DMS 273 (cell line): ENCODE data around the gene TMCO2.
"Not testable (repeated sequence)": the region's sequence is repeated elsewhere in the genome, so short reads cannot be mapped to it uniquely, and the experiment has no call there.

Experiments used
- DNase-seq: peaks from one replicate; lab custom pipeline; 2025; ENCODE audit not compliant: unreplicated experiment; lab: John Stamatoyannopoulos, UW

The TMCO2 gene

DNA sequence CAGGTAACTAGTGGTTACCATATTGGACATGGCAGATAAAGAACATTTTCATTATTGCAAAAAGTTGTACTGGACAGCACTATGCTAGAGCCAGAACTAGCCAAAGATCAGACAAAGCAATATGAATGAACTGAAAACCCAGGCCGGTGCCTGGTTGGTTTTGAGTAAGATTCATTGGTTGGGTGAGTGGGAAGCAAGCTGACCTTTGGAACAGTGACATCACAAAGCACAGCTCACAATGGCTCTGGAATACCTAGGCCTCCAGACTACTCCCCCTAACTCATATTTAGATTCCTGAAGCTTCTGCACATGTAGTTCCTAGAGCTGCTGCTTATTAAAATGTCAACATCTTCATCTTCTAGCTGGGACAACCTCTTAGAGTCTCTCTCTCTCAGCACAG lies at the start of gene TMCO2:
Gene TMCO2 (plus strand): TSS at position 283 of the 400 bp plus-strand sequence. CDS start 57 bp downstream, at position 340.
- no peak for DNase-seq

DNA sequence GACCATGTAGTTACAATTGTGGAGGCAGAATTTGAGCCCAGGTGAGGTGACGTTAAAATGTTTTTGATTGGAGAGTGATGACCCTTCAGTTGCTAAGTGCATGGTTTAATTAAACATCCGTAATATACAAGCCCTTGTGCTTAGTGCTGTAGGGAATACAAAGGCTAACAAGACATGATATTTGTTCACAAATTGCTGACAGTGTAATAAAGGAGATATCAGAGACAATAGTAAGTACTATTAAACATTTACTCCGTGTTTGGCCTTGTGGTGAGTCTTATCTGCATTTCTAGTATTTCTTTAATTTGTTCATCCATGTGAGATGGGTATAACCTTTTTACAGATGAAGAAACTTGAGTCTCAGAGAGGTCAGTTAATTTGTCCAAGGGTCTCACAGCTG lies 48.6 kb upstream of the TMCO2 start:
- no peak for DNase-seq

DNA sequence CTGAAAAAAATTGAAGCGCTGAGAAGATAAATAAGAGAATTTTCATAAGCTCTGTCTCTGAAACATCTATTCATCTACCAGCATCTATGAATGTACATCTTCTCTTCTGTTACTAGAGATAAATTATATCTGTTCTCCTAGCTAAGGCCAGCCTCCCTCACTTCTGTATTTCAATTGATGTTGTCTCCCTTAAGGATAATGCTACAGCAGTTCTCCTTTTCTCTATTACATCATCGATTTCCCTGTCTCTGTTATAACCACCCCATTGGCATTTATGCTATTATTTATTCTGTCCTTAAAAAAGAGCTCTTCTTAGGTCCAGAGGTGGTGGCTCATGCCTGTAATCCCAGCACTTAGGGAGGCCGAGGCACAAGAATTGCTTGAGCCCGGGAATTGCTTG lies 42.9 kb upstream of the TMCO2 start:
- no peak for DNase-seq

DNA sequence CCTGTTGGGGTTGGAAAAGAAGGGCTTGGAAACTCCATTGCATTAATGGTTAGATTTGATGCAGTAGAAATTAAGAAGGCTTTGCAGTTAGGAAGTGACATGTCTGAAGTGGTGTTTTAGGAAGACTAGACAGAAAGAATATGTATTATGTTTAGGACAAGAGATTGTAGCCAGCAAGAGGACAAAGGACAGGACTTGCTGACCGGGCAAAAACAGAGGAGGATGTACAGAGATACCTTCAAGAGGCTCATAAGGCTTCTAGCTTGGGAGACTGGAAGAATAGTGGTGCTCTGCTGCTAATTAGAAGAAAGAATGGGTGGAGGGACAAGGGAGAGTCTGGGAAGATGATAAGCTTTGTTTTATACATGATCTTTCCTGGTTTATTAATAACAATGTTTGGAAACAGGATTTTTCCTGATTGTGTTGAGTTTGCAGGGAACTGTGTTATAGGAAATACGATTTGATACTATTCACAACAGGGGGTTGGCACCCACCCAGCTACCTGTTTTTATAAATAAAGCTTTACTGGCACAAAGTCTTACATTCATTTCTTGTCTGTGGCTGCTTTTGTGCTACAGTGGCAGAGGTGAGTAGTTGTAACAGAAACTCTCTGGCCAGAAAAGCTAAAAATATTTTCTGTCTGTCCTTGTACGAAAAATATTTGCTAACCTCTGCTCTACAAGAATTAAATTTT lies 37.1 kb upstream of the TMCO2 start:
- peak; percentile 85 for DNase-seq

DNA sequence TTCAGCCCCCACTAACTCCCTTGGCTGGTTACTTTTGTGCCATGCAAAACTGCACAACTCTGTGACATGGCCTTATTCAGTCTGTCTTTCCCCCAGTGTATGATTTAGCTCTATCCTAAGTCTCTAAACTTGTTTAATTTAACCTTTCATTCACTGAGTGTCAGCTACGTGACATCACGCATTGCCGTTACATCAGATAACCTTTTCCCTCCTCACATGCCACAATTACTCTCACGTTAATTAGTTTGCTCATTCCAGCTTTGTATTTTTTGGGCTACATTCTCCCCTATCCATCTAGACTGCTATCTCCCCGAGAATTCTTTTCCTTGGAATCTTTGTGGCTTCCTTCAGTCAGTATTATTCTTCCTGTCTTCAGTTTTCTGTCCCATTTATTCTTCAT lies 29.4 kb upstream of the TMCO2 start:
- no peak for DNase-seq

DNA sequence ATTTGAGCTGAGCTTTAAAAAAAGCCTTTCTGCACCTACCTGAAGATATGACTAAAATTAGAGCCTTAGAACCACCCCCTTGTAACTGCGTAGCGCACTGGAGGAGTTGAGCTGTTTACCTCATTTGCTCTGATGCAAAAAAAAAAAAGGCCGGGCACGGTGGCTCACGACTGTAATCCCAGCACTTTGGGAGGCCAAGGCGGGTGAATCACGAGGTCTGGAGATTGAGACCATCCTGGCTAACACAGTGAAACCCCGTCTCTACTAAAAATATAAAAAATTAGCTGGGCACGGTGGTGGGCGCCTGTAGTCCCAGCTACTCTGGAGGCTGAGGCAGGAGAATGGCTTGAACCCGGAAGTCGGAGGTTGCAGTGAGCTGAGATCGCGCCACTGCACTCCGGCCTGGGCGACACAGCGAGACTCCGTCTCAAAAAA lies 26.2 kb upstream of the TMCO2 start:
- not testable (repeated sequence) for DNase-seq

DNA sequence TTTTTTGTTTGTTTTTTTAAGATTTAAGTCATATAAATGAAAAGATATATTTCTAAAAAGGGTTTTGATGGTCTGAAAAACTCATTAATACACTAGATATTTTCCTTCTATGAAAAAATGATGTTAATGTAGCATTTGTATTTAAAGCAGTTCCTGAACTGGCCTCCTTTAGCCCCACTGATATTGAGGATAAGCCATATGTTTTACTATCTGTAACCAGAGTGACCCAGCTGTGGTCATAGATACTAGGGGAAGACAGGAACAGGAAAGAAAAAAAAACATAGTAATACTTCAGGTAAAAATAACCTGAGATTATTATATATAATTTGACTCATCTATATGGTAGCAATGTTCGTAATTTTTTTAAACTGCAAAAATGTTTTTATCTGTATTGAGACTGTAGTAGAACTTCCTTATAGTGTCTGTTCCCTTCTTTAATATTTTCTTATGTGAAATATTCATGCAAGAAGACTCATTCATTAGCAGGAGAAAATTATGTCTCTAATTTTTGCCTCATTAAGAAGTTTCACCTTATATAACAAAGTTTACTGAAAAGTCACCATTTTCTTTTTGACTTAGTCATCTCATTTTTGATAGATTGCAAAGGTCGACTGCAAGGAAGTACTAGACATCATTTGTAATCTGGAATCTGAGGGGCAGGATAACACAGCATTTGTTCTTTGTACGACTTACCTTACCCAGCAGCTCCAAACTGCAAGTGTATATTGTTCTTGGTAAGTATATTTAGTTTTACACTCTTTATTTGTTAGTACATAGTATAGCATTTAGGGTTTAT lies 25.6 kb upstream of the TMCO2 start:
- DNase-seq: no peak

DNA sequence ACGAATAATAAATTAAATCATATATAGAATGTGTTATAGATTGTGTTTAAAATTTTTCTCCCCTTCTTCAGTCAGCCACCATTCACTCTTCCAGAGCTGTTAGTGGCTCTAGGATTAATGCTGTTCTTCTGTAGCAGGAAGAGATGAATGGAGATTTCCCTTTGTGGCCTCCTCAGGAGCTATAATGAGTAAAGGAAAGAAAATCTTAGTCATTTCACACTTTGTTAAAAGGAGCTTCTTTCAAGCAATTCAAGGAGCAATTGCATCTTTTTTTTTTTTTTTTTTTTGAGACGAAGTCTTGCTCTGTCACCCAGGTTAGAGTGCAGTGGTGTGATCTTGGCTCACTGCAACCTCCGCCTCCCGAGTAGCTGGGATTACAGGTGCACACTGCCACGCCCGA lies 23.7 kb upstream of the TMCO2 start:
- no peak for DNase-seq

DNA sequence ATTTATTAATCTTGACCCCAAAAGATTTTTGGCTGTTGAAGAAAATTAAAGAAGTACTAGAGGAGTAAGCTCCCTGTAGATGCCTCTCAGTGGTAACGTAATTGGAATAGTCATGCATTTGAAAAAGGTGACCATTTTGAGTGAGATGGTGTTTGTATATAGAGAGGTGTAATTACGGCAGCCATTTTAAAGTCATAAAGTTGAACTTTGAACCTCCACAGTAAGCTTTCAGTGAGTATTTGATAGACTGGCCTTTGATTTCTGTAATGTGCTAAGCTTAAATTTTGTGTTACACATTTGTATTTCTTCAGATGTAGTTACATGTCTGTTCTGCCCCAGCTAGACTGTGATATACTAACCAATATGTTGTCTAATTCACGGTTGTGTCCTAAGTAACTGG lies 21.5 kb upstream of the TMCO2 start:
- no peak for DNase-seq

DNA sequence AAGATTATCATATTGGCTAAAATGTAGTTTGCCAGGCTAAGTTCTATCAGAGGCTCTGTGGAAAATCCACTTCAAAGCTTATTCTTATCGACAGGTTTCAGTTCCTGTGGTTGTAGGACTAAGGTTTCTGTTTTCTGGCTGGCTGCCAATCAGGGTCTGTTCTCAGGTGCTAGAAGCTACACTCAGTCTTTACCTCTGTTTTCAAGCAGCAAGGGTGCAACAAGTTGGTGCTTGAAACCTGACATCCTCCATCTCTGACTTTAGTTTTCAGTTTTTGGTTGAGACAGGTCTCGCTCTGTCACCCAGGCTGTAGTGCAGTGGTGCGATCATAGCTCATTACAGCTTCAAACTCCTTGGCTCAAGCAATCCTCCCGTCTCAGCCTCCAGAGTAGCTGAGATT lies 15.3 kb upstream of the TMCO2 start:
- DNase-seq: peak; percentile 89

DNA sequence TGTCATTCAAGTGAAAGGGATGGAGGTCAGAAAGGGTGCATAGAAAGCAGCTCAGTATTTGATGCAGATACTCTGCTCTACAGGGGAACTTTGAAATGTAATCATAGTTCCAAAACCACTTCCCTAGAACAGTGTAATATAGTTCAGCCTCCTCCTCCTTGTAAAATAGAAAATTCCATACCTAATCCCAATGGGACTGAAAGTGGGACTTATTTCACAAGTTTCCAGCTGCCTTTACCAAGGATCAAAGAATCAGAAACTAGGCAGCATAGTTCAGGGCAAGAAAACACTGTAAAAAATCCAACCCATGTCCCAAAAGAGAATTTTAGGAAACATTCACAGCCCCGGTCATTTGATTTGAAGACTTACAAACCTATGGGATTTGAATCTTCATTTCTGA lies 8.1 kb upstream of the TMCO2 start:
- no peak for DNase-seq

DNA sequence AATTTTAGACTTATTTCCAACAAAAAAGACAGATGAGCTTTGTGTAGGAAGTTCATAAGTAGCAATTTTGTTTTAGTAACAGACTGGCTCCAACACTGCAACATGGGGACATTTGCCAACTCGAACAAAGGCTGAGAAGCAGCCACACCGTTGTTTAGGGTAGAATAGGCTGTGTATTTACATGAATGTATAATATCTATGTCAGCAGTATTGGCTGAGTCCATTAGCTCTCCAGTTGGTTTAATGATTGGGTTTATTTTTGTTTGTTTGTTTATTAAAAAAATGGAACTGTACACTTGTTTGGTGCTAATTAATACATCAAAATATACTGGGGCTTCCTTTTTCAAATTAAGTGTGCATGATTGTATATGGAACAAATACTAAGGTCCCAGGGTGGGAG lies 7.3 kb upstream of the TMCO2 start:
- DNase-seq: no peak

DNA sequence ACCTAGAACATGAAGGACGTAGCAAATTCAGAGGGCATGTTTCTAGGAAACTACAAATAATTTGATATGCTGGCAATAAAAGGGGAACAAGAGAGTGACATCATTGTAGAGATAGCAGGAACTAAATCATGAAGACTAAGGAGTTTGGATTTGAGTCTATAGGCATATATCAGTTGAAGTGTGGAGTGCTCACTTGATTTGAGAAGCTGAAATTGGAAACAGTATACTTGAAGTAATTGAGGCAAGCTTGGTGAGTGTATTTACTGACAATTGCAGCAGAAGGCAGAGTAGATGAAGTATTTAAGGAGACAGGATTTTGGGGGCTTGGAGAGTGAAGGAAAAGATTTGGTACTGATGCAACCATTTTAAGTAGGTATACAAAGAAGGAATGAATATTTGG lies 6.4 kb upstream of the TMCO2 start:
- DNase-seq: no peak

DNA sequence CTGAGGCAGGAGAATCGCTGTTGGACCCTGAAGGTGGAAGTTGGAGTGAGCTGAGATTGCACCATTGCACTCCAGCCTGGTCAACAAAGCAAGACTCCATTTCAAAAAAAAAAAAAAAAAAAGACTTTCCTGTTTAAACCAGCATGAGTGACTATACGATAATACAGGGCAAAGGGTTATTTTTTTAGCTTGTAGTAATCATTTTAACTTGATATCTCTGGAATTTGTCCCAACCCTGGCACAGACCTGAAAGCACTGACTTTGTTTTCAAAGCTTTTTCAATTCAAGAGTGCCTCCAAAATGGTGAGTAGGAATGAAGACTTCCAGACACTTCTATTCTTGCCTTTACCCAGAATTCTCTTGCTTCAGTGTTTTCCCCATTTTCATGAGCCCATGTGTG lies 4.4 kb upstream of the TMCO2 start:
- DNase-seq: no peak

DNA sequence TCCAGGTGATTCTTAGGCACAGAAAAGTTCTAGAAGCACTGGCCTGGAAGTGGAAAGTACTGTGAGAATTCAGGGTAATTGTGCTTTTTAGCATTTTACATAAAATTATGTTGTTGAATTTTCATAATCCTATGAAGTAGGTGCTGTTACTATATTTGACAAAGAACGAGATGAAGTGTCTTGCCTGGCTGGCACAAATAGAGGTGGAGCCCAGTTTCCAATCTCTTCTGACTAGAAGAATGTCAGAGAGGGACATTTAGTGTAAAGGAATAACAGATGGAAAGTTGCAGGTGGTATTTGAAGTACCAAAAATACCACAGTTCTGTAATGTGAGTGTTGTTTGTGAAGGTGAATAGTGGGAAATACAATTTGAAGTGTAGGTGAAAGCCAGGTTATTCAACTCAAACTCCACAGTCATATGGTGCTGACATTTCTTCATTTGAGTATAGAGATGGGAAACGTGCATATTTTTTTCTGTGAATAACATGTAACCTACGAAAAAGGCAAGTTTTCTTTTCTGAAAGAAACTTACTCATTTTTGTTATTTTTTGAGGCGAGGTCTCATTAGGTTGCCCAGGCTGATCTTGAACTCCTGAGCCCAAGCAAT lies 3.5 kb upstream of the TMCO2 start:
- DNase-seq: no peak

DNA sequence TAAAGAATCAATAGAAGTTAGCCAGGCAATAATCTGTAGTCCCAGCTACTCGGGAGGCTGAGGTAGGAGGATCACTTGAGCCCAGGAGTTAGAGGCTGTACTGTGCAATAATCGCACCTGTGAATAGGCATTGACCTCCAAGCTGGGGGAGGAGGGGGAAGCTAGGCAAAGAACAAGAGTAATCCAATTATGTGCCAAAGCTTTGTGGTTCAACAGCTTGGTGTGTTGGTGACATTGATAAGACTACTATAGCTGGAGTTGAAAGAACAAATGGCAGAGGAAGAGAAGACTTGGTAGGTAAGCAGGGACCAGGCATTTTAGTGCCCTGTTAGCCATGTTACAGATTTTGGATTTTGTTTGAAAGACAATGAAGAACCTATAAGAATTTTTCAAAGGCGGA lies 2.1 kb upstream of the TMCO2 start:
- DNase-seq: no peak

DNA sequence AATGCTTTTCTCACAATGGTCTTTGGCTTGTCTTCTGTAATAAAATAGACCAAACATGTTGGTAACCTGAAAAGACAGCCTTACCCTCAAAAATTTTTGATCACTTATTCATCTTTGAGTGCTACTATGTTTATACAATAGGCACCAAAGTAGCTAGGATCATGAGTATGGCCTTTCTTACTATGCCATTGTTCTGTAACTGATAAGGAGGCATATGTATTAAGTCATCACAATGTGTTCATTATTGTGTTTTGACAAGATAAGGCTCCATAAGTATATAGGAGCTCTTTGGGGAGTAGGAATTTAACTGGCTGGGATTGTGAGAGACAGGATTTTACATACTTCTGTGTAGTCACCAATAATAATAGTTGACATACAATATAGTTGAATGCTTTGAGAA lies 675 bp downstream of the TMCO2 start:
- no peak for DNase-seq

DNA sequence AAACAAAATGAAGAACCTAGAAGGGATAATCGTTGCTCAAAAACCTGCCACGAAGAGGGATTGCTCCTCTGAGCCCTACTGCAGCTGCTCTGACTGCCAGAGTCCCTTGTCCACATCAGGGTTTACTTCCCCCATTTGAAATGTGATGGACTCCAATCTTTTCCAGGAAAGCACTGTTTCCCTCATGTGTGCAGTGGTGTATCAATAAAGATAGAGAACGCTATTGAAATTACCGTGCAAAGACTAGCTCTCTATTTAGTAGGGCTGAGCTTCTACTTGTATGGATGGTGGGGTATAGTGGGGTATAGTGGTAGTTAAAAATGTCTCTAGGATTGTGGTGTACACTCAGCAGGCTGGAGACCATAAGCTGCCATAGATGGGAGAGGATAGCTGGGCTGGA lies 3.7 kb downstream of the TMCO2 start:
- no peak for DNase-seq

DNA sequence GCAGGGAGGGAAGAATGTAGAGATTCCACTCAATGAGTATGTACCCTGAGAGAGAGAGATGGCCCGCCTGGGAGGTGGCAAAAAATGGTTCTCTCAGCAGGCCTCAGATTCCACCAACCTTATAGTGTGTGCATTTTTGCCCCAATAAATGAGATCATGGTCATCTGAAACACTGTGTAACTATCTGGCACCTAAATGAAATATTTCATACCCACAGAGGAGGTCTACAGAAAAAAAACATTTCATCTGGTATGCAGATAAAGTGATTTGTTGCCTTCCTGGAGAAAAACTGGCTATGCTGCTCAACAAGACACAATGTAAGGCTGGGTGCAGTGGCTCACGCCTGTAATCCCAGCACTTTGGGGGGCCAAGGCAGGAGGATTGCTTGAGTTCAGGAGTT lies 4.9 kb downstream of the TMCO2 start:
- DNase-seq: no peak

DNA sequence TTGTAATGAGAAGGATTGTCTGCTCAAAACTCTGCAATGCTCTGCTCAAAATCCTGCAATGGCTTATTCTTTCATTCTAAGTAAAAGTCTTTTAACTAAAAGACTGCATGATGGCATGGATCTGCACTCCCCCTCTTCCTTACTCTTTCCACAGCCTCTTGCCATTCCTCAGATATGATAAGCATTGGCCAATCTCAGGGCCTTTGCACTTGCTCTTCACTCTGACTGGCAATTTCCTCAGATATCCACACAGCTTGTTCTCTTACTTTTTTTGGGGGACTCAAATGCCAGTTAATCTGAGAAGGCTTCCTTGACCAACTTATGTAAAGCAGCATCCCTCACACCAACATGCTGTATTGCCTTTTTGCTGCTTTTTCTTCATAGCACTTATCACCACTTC lies 7.5 kb downstream of the TMCO2 start:
- DNase-seq: no peak

DNA sequence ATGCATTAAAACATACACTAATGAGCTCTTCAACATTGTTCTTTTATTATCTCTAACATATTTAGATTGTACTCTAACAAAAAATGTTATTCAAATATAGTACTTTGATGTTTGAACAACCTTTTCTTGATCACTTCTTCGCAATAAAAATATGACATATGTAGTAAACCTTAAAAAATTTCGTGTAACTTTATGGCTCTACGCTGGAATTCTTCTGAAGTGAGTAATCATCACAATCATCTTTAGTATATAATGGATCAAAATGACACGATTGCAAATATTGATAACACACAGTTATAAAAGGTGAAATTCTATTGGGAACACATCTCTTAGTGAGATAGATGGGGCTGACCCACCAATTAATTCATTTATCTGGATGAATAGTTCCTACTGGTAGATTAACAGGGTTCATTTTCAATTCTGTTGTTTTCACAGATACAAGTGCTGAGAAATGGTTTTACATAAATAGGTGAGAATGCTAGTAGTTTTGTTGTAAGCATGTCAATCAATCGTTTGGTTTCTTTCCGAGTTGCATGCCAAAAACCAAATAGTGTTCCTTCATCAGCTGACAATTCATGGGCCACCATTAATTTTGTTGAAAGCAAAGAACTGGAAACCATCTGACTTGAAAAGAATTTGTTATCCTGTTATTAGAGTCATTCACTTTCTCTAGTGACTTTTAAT lies 8.8 kb downstream of the TMCO2 start:
- DNase-seq: no peak

DNA sequence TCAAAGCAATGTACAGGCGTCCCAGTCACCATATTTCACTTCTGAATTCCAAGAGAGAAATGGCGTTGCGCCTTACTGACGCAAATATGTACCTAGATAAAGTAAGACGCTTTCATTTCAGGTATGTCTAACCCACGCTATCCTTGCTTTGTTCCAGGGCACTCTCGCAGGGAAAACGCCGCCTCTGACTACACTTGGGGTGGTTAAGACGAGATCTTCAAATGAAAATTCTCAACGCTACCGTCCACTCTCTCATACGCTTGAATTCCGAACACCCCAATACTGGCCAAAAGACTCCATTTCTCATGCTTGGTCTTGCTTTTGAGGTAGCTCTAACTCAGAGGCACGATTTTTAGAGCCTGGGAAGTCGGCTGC lies 9.6 kb downstream of the TMCO2 start:
- DNase-seq: no peak
